WTC11 (cell line): ENCODE measurements around the gene NETO1. TPM values are rescaled to one million over a fixed set of nuclear protein-coding genes. Genes with fewer than 3 reads are reported as not detected.

Experiments used
- ATF2 ChIP-seq: sonication (generic); formaldehyde crosslinking; IDR thresholded peaks from 2 replicates; pipeline ENCODE4 v1.8.1; 2022; ENCODE audit warnings: low read depth, missing genetic modification reagents, borderline replicate concordance
- EMX1 ChIP-seq: fragments of 250-450 bp; sonication (Bioruptor Pico); IDR thresholded peaks from 2 replicates; pipeline ENCODE4 v1.8.0; 2021; ENCODE audit warnings: mild to moderate bottlenecking
- GABPB1 ChIP-seq: sonication (generic); formaldehyde crosslinking; IDR thresholded peaks from 2 replicates; pipeline ENCODE4 v1.8.1; 2023; ENCODE audit warnings: mild to moderate bottlenecking, missing genetic modification reagents
- HMGA2 ChIP-seq: fragments of 250-450 bp; sonication (Bioruptor Pico); IDR thresholded peaks from 2 replicates; pipeline ENCODE4 v1.4.0; 2021; ENCODE audit warnings: mild to moderate bottlenecking, moderate library complexity
- MAX ChIP-seq: sonication (generic); formaldehyde crosslinking; IDR thresholded peaks from 2 replicates; pipeline ENCODE4 v1.8.0; 2022; ENCODE audit warnings: mild to moderate bottlenecking, missing genetic modification reagents
- NFE2L1 ChIP-seq: sonication (generic); formaldehyde crosslinking; IDR thresholded peaks from 2 replicates; pipeline ENCODE4 v1.8.1; 2023; ENCODE audit warnings: missing genetic modification reagents
- NR1H2 ChIP-seq: sonication (generic); formaldehyde crosslinking; IDR thresholded peaks from 2 replicates; pipeline ENCODE4 v1.9.0; 2021; ENCODE audit warnings: mild to moderate bottlenecking, moderate library complexity, missing genetic modification reagents
- SMAD3 ChIP-seq: sonication (generic); formaldehyde crosslinking; IDR thresholded peaks from 2 replicates; pipeline ENCODE4 v1.8.0; 2022; ENCODE audit warnings: missing genetic modification reagents, mild to moderate bottlenecking, borderline replicate concordance
- SP1 ChIP-seq: sonication (generic); formaldehyde crosslinking; conservative IDR thresholded peaks from 2 replicates; pipeline ENCODE4 v1.8.1; 2022; ENCODE audit warnings: missing genetic modification reagents
- ZNF138 ChIP-seq: sonication (generic); formaldehyde crosslinking; conservative IDR thresholded peaks from 2 replicates; pipeline ENCODE4 v1.8.1; 2022; ENCODE audit warnings: mild to moderate bottlenecking, moderate library complexity, missing genetic modification reagents
- ZNF232 ChIP-seq: sonication (generic); formaldehyde crosslinking; IDR thresholded peaks from 2 replicates; pipeline ENCODE4 v1.8.0; 2022; ENCODE audit warnings: mild to moderate bottlenecking, missing genetic modification reagents
- ZNF425 ChIP-seq: fragments of 250-450 bp; sonication (Bioruptor Pico); conservative IDR thresholded peaks from 2 replicates; pipeline ENCODE4 v1.9.0; 2021; ENCODE audit warnings: mild to moderate bottlenecking
- ZNF671 ChIP-seq: fragments of 250-450 bp; sonication (Bioruptor Pico); IDR thresholded peaks from 2 replicates; pipeline ENCODE4 v1.8.0; 2021; ENCODE audit warnings: mild to moderate bottlenecking
- total RNA-seq: library from RNA; stranded (reverse); gene quantifications from 3 replicates; pipeline ENCODE4 v1.2.3, GENCODE V29; 2021
- TF ChIP-seq, protein P1 (sequence below): sonication (generic); formaldehyde crosslinking; IDR thresholded peaks from 2 replicates; pipeline ENCODE4 v1.8.0; 2022; ENCODE audit warnings: missing genetic modification reagents
- TF ChIP-seq, protein P2 (sequence below): sonication (generic); formaldehyde crosslinking; IDR thresholded peaks from 2 replicates; pipeline ENCODE4 v1.8.0; 2022; ENCODE audit warnings: mild to moderate bottlenecking, missing genetic modification reagents
- TF ChIP-seq, protein P3 (sequence below): sonication (generic); formaldehyde crosslinking; IDR thresholded peaks from 2 replicates; pipeline ENCODE4 v1.8.0; 2023; ENCODE audit warnings: missing genetic modification reagents, mild to moderate bottlenecking, borderline replicate concordance
- TF ChIP-seq, protein P4 (sequence below): sonication (generic); formaldehyde crosslinking; IDR thresholded peaks from 2 replicates; pipeline ENCODE4 v1.8.0; 2022; ENCODE audit warnings: mild to moderate bottlenecking, missing genetic modification reagents
- TF ChIP-seq, protein P5 (sequence below): fragments of 250-450 bp; sonication (Bioruptor Pico); IDR thresholded peaks from 2 replicates; pipeline ENCODE4 v1.9.0; 2021; ENCODE audit warnings: mild to moderate bottlenecking
- TF ChIP-seq, protein P6 (sequence below): sonication (generic); formaldehyde crosslinking; IDR thresholded peaks from 2 replicates; pipeline ENCODE4 v1.8.1; 2023; ENCODE audit warnings: mild to moderate bottlenecking, moderate library complexity, missing genetic modification reagents

The NETO1 gene
- total RNA-seq, 1 experiment from 2014 or later: 33.1 TPM

GRCh38 chr18:72866901-72867745 lies 664 bp downstream of the NETO1 start (continued):
- TF ChIP-seq, protein P1, sequence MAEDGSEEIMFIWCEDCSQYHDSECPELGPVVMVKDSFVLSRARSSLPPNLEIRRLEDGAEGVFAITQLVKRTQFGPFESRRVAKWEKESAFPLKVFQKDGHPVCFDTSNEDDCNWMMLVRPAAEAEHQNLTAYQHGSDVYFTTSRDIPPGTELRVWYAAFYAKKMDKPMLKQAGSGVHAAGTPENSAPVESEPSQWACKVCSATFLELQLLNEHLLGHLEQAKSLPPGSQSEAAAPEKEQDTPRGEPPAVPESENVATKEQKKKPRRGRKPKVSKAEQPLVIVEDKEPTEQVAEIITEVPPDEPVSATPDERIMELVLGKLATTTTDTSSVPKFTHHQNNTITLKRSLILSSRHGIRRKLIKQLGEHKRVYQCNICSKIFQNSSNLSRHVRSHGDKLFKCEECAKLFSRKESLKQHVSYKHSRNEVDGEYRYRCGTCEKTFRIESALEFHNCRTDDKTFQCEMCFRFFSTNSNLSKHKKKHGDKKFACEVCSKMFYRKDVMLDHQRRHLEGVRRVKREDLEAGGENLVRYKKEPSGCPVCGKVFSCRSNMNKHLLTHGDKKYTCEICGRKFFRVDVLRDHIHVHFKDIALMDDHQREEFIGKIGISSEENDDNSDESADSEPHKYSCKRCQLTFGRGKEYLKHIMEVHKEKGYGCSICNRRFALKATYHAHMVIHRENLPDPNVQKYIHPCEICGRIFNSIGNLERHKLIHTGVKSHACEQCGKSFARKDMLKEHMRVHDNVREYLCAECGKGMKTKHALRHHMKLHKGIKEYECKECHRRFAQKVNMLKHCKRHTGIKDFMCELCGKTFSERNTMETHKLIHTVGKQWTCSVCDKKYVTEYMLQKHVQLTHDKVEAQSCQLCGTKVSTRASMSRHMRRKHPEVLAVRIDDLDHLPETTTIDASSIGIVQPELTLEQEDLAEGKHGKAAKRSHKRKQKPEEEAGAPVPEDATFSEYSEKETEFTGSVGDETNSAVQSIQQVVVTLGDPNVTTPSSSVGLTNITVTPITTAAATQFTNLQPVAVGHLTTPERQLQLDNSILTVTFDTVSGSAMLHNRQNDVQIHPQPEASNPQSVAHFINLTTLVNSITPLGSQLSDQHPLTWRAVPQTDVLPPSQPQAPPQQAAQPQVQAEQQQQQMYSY (CRISPR knock-in tag): no peak
- TF ChIP-seq ATF2 (CRISPR knock-in tag) (0 out of 2 replicates have a peak, but pooled peaks have one; percentile 35), ZNF425 (CRISPR knock-in tag) (no peak), SP1 (CRISPR knock-in tag) (0 out of 2 replicates have a peak, but pooled peaks have one; percentile 24), HMGA2 (no peak), EMX1 (no peak), NFE2L1 (no peak), ZNF232 (CRISPR knock-in tag) (peak; percentile 85; the same call in 1 of the 2 replicates), NR1H2 (CRISPR knock-in tag) (no peak), ZNF138 (CRISPR knock-in tag) (no peak), ZNF671 (no peak), MAX (CRISPR knock-in tag) (peak; percentile 87), SMAD3 (peak; percentile 90), GABPB1 (no peak)
- TF ChIP-seq, protein P2, sequence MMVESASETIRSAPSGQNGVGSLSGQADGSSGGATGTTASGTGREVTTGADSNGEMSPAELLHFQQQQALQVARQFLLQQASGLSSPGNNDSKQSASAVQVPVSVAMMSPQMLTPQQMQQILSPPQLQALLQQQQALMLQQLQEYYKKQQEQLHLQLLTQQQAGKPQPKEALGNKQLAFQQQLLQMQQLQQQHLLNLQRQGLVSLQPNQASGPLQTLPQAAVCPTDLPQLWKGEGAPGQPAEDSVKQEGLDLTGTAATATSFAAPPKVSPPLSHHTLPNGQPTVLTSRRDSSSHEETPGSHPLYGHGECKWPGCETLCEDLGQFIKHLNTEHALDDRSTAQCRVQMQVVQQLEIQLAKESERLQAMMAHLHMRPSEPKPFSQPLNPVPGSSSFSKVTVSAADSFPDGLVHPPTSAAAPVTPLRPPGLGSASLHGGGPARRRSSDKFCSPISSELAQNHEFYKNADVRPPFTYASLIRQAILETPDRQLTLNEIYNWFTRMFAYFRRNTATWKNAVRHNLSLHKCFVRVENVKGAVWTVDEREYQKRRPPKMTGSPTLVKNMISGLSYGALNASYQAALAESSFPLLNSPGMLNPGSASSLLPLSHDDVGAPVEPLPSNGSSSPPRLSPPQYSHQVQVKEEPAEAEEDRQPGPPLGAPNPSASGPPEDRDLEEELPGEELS (CRISPR knock-in tag): 0 out of 2 replicates have a peak, but pooled peaks have one; percentile 84
- TF ChIP-seq, protein P3, sequence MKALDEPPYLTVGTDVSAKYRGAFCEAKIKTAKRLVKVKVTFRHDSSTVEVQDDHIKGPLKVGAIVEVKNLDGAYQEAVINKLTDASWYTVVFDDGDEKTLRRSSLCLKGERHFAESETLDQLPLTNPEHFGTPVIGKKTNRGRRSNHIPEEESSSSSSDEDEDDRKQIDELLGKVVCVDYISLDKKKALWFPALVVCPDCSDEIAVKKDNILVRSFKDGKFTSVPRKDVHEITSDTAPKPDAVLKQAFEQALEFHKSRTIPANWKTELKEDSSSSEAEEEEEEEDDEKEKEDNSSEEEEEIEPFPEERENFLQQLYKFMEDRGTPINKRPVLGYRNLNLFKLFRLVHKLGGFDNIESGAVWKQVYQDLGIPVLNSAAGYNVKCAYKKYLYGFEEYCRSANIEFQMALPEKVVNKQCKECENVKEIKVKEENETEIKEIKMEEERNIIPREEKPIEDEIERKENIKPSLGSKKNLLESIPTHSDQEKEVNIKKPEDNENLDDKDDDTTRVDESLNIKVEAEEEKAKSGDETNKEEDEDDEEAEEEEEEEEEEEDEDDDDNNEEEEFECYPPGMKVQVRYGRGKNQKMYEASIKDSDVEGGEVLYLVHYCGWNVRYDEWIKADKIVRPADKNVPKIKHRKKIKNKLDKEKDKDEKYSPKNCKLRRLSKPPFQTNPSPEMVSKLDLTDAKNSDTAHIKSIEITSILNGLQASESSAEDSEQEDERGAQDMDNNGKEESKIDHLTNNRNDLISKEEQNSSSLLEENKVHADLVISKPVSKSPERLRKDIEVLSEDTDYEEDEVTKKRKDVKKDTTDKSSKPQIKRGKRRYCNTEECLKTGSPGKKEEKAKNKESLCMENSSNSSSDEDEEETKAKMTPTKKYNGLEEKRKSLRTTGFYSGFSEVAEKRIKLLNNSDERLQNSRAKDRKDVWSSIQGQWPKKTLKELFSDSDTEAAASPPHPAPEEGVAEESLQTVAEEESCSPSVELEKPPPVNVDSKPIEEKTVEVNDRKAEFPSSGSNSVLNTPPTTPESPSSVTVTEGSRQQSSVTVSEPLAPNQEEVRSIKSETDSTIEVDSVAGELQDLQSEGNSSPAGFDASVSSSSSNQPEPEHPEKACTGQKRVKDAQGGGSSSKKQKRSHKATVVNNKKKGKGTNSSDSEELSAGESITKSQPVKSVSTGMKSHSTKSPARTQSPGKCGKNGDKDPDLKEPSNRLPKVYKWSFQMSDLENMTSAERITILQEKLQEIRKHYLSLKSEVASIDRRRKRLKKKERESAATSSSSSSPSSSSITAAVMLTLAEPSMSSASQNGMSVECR (CRISPR knock-in tag): peak; percentile 42; the same call in 1 of the 2 replicates
- TF ChIP-seq, protein P4, sequence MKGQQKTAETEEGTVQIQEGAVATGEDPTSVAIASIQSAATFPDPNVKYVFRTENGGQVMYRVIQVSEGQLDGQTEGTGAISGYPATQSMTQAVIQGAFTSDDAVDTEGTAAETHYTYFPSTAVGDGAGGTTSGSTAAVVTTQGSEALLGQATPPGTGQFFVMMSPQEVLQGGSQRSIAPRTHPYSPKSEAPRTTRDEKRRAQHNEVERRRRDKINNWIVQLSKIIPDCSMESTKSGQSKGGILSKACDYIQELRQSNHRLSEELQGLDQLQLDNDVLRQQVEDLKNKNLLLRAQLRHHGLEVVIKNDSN (CRISPR knock-in tag): peak; percentile 61; the same call in 1 of the 2 replicates
- TF ChIP-seq, protein P5, sequence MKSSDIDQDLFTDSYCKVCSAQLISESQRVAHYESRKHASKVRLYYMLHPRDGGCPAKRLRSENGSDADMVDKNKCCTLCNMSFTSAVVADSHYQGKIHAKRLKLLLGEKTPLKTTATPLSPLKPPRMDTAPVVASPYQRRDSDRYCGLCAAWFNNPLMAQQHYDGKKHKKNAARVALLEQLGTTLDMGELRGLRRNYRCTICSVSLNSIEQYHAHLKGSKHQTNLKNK (CRISPR knock-in tag): no peak
- TF ChIP-seq, protein P6, sequence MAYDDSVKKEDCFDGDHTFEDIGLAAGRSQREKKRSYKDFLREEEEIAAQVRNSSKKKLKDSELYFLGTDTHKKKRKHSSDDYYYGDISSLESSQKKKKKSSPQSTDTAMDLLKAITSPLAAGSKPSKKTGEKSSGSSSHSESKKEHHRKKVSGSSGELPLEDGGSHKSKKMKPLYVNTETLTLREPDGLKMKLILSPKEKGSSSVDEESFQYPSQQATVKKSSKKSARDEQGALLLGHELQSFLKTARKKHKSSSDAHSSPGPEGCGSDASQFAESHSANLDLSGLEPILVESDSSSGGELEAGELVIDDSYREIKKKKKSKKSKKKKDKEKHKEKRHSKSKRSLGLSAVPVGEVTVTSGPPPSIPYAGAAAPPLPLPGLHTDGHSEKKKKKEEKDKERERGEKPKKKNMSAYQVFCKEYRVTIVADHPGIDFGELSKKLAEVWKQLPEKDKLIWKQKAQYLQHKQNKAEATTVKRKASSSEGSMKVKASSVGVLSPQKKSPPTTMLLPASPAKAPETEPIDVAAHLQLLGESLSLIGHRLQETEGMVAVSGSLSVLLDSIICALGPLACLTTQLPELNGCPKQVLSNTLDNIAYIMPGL (CRISPR knock-in tag): no peak
